Left forelimb (tissue), 1 donor: ENCODE results near the gene PMPCB.

Experiments used
- DNase-seq: peaks from one replicate; pipeline ENCODE4 v3.0.0-alpha.2; 2018; ENCODE audit warnings: low spot score

The PMPCB gene

DNA sequence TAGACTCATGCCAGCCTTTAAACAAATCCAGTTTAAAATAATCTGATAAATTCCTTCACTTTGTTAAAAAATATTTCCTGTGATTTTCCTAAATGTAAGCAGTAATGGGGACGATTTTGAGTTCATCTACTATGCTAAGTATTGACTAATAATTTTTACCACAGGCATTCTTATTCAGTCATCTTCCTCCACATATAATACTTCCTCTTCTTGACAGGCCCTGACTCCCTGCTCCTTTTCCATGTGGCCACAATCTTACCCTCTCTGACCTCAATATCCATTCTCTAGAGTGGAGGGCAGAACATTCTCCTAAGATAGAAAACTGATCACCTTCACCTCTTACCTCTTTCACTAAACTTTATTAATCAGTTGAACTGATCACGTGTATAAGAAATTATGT lies 39.5 kb downstream of the PMPCB start:
- no peak for DNase-seq

DNA sequence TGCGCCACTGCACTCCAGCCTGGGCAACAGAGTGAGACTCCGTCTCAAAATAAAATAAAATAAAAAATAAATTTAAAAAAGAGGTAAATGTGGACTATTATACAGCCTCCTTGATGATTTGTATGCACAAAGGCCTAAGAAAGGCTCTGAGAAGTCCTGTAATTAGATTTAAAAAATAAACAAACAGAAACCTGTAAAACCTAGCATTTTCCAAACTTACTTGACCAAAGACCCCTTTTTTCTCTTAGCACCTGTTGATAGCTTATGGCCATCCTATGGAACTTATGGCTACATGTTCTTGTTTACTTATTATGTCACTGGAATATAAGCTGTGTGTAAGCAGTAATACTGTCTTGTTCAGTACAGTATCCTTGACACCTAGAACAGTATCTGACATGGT lies 41.6 kb downstream of the PMPCB start:
- DNase-seq = no peak

DNA sequence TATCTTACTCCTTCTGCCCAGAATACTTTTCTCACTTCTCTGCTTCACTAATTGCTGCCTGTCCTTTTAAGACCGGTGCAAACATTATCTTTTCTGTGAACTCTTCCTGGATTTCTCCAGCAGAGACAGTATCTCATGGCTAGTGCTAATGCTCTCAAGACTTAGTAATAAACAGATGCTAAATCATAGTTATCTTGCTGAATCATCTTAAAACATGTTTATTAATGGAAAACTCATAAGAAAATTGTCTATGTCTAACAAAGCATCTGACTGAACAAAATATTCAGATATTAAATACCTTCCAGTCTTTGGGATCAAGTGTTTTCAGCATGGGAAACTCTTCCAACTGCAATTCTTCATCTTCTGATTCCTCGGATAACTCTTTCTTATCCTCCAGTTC lies 44.2 kb downstream of the PMPCB start:
- no peak for DNase-seq

DNA sequence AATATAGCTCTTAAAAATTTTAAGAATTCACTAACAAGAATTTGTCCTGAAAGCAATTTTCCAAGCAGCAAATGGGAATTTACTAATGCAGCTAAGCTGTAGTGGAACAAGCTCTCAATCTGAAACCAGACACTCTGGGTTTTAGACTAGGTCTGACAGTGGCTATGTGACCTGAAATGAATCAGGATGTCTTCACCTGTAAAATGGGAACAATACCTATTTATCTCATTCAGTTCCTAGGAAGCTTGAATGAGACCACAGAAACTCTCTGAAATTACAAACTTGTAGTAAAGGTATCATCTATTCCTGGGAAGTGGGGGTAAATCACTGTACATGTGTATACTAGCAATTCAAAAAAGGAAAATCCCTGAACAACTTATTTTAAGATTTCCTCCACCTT lies 46.1 kb downstream of the PMPCB start:
- DNase-seq = no peak

- no peak for DNase-seq
Observed at GRCh38 chr7:103343758-103344452, 46.7 kb downstream of the PMPCB start.

DNA sequence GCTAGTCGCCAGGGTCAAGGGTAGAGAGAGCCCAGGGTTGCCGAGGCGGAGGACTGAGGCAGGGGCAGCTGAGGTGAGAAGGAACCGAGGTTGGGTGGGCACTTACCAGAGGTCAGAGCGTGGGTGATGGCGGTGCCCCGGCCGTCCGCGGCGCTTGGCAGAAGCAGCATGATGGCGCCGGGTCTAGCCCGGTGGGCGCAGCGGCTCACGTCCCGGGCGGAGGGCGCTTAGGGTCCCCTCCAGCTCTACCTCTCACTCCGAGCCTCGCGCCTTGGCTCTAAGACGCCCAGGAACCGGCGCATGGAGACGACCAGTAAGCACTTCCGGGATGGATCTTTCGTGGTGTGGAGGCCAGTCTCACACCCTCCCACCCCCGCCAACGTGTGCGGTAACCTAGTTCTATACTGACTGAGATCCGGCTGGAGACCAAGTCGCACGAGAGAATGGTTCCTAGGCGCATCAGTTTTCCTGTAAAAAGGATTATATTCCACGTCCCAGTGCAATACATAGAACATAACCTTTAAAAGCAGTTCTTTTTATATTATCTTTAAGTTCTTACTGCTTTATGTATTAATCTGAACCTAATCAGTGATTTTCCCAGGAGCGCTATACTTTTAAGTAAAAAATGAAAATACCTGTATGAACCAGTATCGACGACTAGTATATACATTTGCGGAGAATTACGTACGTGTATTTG lies 47.4 kb downstream of the PMPCB start, which contains the start of gene DNAJC2:
Gene DNAJC2 (minus strand): TSS at position 315 of the 697 bp plus-strand sequence. CDS start 145 bp downstream, at position 170.
- DNase-seq = peak; percentile 91

- no peak for DNase-seq
Observed at GRCh38 chr7:103346396-103346795, 49.2 kb downstream of the PMPCB start.

- DNase-seq = peak; percentile 89
Observed at GRCh38 chr7:103347507-103348267, 50.5 kb downstream of the PMPCB start, which contains the start of gene PSMC2. Gene PSMC2, plus strand, starts transcription at chr7:103347643. Its CDS starts 69 bp downstream, at chr7:103347712.

GRCh38 chr7:103348452-103348851 lies 51.2 kb downstream of the PMPCB start:
- DNase-seq = no peak

DNA sequence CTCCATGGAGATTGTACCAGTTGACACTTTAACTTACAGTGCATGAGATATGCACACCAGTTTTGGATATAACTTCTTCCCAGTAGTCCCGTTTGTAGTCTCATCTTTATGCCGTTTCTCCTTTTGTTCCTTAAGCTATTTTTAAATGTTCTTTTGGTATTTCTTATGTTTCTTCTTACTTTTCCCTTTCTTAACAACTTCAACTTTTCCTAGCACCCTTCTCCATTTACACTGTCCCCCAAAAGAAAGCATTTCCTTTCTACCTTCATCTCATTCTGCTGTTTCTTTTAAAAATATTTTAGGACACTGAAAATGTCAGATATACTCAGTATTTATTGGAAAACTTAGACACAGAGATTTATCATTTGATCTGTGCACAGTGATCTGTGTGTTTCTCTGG lies 51.7 kb downstream of the PMPCB start:
- no peak for DNase-seq

GRCh38 chr7:103349805-103350204 lies 52.6 kb downstream of the PMPCB start:
- DNase-seq = no peak
